NT2/D1 (cell line): ENCODE results near the gene MYO7A.

Experiments used
- DNase-seq: peaks from one replicate; pipeline ENCODE4 v3.0.0-alpha.2; 2011; ENCODE audit warnings: low read depth, low spot score
- H3K27me3 ChIP-seq: 2 replicates; pipeline ENCODE4 v1.6.0; 2011; ENCODE audit warnings: mild to moderate bottlenecking; ENCODE audit not compliant: insufficient read length, insufficient read depth
- H3K36me3 ChIP-seq: 2 replicates; pipeline ENCODE4 v1.6.1; 2011; ENCODE audit warnings: mild to moderate bottlenecking, low read length, mixed read lengths; ENCODE audit not compliant: insufficient read depth, insufficient read length
- H3K4me1 ChIP-seq: 2 replicates; pipeline ENCODE4 v1.5.1; 2011; ENCODE audit not compliant: insufficient read depth, insufficient read length
- H3K4me3 ChIP-seq: 2 replicates; pipeline ENCODE4 v1.5.1; 2011; ENCODE audit warnings: low read depth; ENCODE audit not compliant: insufficient read length
- H3K9ac ChIP-seq: 2 replicates; pipeline ENCODE4 v1.6.0; 2011; ENCODE audit warnings: low read depth; ENCODE audit not compliant: insufficient read length
- H3K9me3 ChIP-seq: 2 replicates; pipeline ENCODE4 v1.5.1; 2011; ENCODE audit warnings: mild to moderate bottlenecking, low read length; ENCODE audit not compliant: insufficient read depth
- SUZ12 ChIP-seq: IDR thresholded peaks from 2 replicates; pipeline ENCODE4 v1.6.1; 2011; ENCODE audit not compliant: insufficient read length, insufficient read depth; ENCODE audit errors: extremely low read depth
- YY1 ChIP-seq: IDR thresholded peaks from 2 replicates; pipeline ENCODE4 v1.6.1; 2011; ENCODE audit not compliant: insufficient read length, insufficient read depth
- ZNF274 ChIP-seq: IDR thresholded peaks from 2 replicates; pipeline ENCODE4 v1.6.1; 2011; ENCODE audit warnings: mild to moderate bottlenecking, low read depth, low read length

Gene MYO7A

DNA sequence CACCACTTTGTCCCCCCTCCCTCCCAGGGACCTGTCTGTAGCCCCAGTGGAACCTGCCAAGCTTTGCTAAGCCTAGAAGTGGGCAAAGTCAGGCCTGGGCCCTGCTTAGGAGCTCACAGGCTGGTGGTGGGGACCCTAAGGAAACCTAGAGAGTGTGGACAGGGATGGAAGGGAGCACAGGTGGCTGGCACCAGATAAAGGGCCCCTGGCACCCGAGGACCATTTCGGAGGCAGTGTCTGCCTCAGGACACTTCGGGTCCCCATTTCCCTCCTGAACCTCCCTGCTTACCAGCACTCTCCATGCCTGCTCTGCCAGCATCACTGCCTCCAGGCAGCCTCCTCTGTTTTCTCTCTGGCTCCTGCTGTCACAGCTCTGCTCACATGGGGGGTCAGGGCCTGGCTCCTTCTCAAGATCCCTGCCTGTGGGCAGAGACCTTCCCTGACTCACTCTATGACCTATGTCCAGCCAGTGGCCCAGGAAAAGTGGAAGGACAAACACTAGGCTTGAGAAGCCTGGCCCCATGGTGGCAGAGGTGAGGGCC, 39.0 kb upstream of the MYO7A start:
- TF ChIP-seq YY1: no peak
- no peak for TF ChIP-seq ZNF274
- TF ChIP-seq SUZ12: no peak
- no peak overlapping the region for H3K9ac ChIP-seq
- peaks cover 10% of the 10 kb centered on the region for H3K4me1 ChIP-seq
- H3K27me3 ChIP-seq: no peaks in the 10 kb centered on the region
- no peak for DNase-seq
- no peaks in the 10 kb centered on the region for H3K9me3 ChIP-seq
- no peaks in the 10 kb centered on the region for H3K36me3 ChIP-seq
- H3K4me3 ChIP-seq: no peak overlapping the region

DNA sequence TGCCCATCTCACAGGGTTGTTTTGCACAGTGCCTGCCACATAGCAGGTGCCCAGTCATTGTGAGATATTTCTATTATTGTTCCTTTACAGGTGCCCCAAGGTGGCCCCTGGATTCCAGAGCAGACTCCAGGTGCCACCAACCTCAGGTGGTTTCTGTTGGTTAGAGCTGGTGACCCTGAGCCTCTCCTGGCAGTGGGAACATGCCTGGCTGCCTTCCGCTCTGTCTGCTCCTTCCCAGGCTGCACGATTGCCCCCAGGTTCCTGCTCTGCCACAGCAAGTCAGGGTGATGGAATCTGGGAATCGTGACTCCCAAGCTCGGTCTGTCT, 38.0 kb upstream of the MYO7A start:
- Histone ChIP-seq H3K4me1 (peaks cover 10% of the 10 kb centered on the region), H3K36me3 (no peaks in the 10 kb centered on the region), H3K4me3 (no peak overlapping the region), H3K9me3 (no peaks in the 10 kb centered on the region), H3K9ac (no peak overlapping the region), H3K27me3 (no peaks in the 10 kb centered on the region)
- TF ChIP-seq ZNF274: no peak
- no peak for TF ChIP-seq SUZ12
- TF ChIP-seq YY1: no peak
- no peak for DNase-seq

DNA sequence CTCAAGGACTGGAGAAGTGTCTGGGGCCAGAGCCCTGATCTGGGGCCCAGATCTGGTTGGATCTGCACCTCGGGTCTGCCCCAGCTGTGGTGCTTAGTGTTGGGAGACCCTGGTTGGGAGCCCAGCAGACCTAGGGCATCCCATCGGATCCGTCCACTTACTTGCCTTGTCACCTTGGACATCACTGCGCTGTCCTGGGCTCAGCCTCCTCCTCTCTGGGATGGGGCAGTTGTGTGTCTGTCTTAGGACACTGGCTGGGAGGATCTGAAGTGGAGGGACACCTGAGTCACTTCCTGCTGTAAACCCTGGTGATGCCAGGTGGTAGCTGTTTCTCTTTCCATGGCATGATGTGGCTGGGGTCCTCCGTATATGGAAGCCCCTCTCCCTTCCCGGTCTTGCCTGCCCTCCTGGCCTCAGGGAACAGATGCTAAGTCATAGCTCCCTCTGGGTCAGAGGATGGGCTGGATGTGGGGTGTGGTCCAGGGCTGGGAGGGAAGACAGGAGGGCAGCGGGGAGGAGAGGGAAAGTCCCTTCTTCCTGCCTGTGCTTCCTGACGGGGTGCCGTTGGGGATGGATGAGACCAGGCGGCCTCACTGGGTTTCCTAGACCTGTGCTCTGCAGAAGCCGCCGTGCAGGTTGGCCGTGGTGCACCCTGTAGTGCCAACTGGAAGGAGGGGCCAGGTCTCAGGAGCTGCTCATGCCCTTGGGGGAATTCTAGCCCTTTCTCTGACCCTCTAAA, 37.5 kb upstream of the MYO7A start:
- no peak overlapping the region for H3K4me3 ChIP-seq
- peaks cover 10% of the 10 kb centered on the region for H3K4me1 ChIP-seq
- no peak overlapping the region for H3K9ac ChIP-seq
- no peaks in the 10 kb centered on the region for H3K27me3 ChIP-seq
- H3K36me3 ChIP-seq: no peaks in the 10 kb centered on the region
- no peak for DNase-seq
- TF ChIP-seq YY1 (no peak), SUZ12 (no peak), ZNF274 (no peak)
- H3K9me3 ChIP-seq: no peaks in the 10 kb centered on the region

DNA sequence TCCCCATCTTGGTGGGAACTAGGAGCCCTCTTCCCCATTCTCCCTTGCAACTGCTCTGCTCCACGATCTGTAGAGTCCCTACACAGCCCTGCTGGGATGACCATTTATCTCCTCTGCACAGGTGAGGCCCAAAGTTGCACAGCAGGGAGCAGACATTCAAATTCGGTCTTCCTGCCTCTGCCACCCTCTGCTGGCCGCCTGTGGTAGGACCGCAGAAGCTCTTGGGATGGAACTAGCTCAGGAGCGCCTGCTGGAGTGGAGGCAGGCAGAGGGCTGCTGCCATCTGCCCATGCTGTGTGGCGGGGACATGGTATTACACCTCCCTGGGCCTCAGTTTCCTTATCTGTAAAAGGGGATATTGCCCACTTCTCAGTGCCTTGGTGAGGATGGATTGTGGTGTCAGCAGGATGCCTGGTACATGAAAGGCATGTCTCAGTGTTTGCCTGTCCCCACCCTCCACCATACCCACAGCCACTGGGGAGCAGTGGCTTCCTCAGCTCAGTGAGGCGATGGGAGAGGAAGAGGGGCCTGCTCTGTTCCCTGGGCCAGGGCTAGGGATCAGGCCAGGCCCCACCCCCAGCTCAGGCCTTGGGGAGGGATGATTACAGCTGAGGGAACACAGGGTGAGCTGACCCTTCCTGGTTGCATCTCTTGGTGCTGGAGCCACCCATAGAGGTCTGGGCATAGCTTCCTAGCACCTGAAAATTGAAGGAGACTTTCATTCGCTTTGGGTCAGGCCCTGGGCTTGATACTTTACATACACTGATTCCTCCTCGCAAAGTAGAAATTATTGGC, 36.7 kb upstream of the MYO7A start:
- no peak overlapping the region for H3K9ac ChIP-seq
- DNase-seq: peak; percentile 80

DNA sequence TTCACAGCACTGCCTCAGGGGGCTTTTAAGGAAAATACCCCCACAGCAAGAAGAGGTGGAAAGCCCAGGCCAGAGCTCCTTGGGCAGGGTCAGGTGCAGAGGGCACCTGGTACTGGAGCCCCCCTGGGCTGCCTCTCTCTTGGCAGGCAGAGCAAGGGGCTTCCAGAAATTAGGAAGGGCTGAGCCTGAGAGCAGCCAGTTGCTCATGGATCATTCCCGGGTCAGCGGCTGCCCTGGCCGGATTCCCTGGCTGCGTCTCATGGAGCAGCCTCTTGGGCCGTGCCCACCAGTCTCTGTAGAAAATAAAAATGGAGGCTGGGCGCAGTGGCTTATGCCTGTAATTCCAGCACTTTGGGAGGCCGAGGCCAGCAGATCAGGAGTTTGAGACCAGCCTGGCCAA, 35.7 kb upstream of the MYO7A start:
- TF ChIP-seq ZNF274 (no peak), YY1 (no peak), SUZ12 (no peak)
- Histone ChIP-seq H3K4me1 (peaks cover 10% of the 10 kb centered on the region), H3K4me3 (no peak overlapping the region), H3K9me3 (no peaks in the 10 kb centered on the region), H3K36me3 (no peaks in the 10 kb centered on the region), H3K27me3 (no peaks in the 10 kb centered on the region), H3K9ac (no peak overlapping the region)
- no peak for DNase-seq

More for the DNA sequence above, 36.7 kb upstream of the MYO7A start:
- H3K4me1 ChIP-seq: peaks cover 10% of the 10 kb centered on the region
- no peaks in the 10 kb centered on the region for H3K36me3 ChIP-seq
- TF ChIP-seq SUZ12 (no peak), ZNF274 (no peak), YY1 (no peak)
- no peaks in the 10 kb centered on the region for H3K27me3 ChIP-seq
- no peak overlapping the region for H3K4me3 ChIP-seq
- no peaks in the 10 kb centered on the region for H3K9me3 ChIP-seq

- TF ChIP-seq YY1: no peak
- TF ChIP-seq ZNF274: no peak
- TF ChIP-seq SUZ12: no peak
- H3K36me3 ChIP-seq: no peaks in the 10 kb centered on the region
- H3K4me1 ChIP-seq: peaks cover 10% of the 10 kb centered on the region
- no peaks in the 10 kb centered on the region for H3K27me3 ChIP-seq
- H3K9me3 ChIP-seq: no peaks in the 10 kb centered on the region
- no peak overlapping the region for H3K9ac ChIP-seq
- no peak for DNase-seq
- no peak overlapping the region for H3K4me3 ChIP-seq
Observed at GRCh38 chr11:77093056-77093891, 34.8 kb upstream of the MYO7A start.
